ENCODE data around the gene CHAF1B. TPM values are rescaled to one million over a fixed set of nuclear protein-coding genes. Genes with fewer than 3 reads are reported as not detected.

Gene CHAF1B
- total RNA-seq, 1 donor from 2014 or later = 6.2 TPM

DNA sequence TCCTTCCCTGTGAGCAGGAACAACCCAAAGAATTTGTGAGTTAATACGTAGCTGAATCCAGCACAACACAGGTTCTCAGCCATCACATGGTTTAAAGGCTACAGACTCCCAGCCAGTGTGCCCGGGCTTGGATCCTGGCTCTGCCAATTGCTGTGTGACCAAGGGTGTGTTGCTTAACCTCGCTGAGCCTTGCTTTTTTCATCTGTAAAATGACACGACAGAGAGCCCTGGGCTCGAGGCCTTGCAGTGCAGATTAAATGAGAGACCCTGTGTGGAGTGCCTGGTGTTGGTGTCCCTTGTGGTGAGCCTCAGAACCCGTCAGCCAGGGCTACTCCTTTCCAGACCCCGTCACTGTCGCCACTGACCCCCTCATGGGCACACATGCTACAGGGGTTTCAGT is 39.4 kb downstream of the CHAF1B start:
- intact Hi-C loops (cut with micrococcal nuclease) = loop anchor here (5.0 kb wide), 2 partner anchors 78 to 282 kb away; no protein-coding TSS in a partner anchor

DNA sequence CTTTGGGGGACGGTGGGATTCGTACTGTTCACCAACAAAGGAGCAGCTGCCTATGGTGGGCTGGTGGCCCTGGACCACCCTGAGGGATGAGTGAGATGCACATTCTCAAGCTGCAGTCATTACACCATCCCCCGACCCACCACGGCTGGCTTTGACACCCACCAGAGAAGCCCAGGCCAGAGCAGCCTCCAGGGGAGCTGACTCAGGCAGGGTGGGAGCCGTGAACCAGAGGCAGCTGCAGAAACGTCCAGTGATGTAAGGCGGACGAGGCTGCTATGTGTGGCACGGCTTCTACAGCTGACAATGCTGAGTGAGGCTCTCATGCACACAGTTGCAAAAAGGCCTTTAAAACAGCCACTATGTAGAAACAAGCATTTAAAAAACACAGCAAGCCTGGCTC is 40.1 kb downstream of the CHAF1B start:
- CTCF ChIA-PET = no interaction called here
- H3K27ac Mint-ChIP-seq = no peak overlapping the region
- ATAC-seq (ENCODE audit: low read depth) = no peak
- no peaks in the 10 kb centered on the region for H3K9me3 Mint-ChIP-seq
- intact Hi-C loops (cut with micrococcal nuclease) = no loop called here
- peaks cover 6% of the 10 kb centered on the region for H3K27me3 Mint-ChIP-seq
- peaks cover 12% of the 10 kb centered on the region for H3K4me1 Mint-ChIP-seq
- no peak overlapping the region for H3K4me3 Mint-ChIP-seq
- H3K36me3 Mint-ChIP-seq (ENCODE audit: low read depth) = no peaks in the 10 kb centered on the region
- DNase-seq = no peak
- TF ChIP-seq, protein P1, sequence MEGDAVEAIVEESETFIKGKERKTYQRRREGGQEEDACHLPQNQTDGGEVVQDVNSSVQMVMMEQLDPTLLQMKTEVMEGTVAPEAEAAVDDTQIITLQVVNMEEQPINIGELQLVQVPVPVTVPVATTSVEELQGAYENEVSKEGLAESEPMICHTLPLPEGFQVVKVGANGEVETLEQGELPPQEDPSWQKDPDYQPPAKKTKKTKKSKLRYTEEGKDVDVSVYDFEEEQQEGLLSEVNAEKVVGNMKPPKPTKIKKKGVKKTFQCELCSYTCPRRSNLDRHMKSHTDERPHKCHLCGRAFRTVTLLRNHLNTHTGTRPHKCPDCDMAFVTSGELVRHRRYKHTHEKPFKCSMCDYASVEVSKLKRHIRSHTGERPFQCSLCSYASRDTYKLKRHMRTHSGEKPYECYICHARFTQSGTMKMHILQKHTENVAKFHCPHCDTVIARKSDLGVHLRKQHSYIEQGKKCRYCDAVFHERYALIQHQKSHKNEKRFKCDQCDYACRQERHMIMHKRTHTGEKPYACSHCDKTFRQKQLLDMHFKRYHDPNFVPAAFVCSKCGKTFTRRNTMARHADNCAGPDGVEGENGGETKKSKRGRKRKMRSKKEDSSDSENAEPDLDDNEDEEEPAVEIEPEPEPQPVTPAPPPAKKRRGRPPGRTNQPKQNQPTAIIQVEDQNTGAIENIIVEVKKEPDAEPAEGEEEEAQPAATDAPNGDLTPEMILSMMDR (IDR thresholded peaks at IDR 0.05) = no peak
- POLR2A ChIA-PET = no interaction called here

More for the DNA sequence above, 39.4 kb downstream of the CHAF1B start:
- Mint-ChIP-seq H3K36me3 (ENCODE audit: low read depth) (no peaks in the 10 kb centered on the region), H3K27ac (no peak overlapping the region), H3K4me3 (no peak overlapping the region), H3K4me1 (peaks cover 5% of the 10 kb centered on the region), H3K9me3 (no peaks in the 10 kb centered on the region), H3K27me3 (peaks cover 3% of the 10 kb centered on the region)
- TF ChIP-seq, protein P1 (IDR thresholded peaks at IDR 0.05) = no peak
- ATAC-seq (ENCODE audit: low read depth) (no peak), DNase-seq (no peak)
- ChIA-PET CTCF (no interaction called here), POLR2A (no interaction called here)

DNA sequence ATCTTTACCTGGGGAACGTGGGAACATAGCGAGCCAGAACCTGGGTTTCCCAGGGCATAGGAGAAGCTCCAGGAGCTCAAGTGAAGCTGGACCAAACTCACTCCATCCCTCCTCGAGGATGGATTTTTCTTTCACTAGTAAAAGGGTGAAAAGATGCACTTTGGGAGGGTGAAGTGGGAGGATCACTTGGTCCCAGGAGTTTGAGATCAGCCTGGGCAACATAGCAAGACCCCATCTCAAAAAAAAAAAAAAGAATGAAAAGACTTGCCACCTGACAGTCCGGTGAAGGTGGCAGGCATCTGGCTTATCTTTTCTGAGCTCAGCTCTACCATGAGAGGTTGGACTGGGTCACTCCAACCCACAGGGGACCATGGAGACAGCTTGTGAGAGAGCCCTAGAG is 42.3 kb downstream of the CHAF1B start:
- DNase-seq (no peak), ATAC-seq (ENCODE audit: low read depth) (no peak)
- H3K9me3 Mint-ChIP-seq = no peaks in the 10 kb centered on the region
- CTCF ChIA-PET = no interaction called here
- peaks cover 20% of the 10 kb centered on the region for H3K27me3 Mint-ChIP-seq
- H3K36me3 Mint-ChIP-seq (ENCODE audit: low read depth) = no peaks in the 10 kb centered on the region
- no peak overlapping the region for H3K27ac Mint-ChIP-seq
- no peak overlapping the region for H3K4me3 Mint-ChIP-seq
- POLR2A ChIA-PET = interaction anchor here (0.6 kb wide), 1 partner anchor 1544 kb away, joined by 3 read pairs; no protein-coding TSS in a partner anchor
- intact Hi-C loops (cut with micrococcal nuclease) = no loop called here
- TF ChIP-seq, protein P1 (IDR thresholded peaks at IDR 0.05) = no peak
- H3K4me1 Mint-ChIP-seq = peaks cover 18% of the 10 kb centered on the region

DNA sequence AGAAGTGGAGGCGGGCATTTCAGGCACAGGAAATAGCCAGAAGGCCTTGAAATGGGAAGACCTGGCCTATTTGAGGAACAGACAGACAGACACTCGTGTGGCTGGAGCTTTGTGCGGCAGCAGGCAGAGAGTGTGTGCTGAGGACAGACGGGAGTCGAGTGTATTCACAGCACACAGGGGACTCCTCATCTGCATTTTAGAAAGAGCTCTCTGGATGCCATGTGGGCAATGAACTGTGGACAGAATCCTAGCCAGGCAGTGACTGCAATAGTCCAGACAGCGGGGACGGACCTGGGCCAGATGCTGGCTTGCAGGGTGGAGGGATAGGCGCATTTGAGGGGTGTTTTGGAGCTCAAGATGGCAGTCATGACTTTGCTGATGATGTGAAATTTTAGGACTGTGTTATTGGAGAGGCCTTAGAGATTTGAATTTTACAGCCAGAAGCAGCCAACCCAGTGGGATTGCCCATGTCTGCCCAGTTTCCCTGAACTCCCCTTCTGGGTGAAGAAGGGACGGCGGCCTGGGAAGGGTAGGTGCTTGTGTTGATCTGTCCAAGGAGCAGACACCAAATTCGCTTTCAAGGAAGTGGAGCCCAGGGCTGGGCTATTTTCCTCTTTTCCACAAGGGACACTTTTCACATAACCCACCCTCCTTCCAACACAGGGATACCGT is 43.7 kb downstream of the CHAF1B start:
- ChIA-PET POLR2A (interaction anchor here (0.6 to 1.4 kb wide), 2 partner anchors 76 to 85 kb away, joined by 4 to 6 read pairs; no protein-coding TSS in a partner anchor), CTCF (no interaction called here)
- Mint-ChIP-seq H3K4me1 (peaks cover 18% of the 10 kb centered on the region), H3K4me3 (no peak overlapping the region), H3K9me3 (no peaks in the 10 kb centered on the region), H3K27me3 (peaks cover 27% of the 10 kb centered on the region), H3K36me3 (ENCODE audit: low read depth) (no peaks in the 10 kb centered on the region), H3K27ac (no peak overlapping the region)
- TF ChIP-seq, protein P1 (IDR thresholded peaks at IDR 0.05) = no peak
- ATAC-seq (ENCODE audit: low read depth) (no peak), DNase-seq (no peak)
- intact Hi-C loops (cut with micrococcal nuclease) = no loop called here

DNA sequence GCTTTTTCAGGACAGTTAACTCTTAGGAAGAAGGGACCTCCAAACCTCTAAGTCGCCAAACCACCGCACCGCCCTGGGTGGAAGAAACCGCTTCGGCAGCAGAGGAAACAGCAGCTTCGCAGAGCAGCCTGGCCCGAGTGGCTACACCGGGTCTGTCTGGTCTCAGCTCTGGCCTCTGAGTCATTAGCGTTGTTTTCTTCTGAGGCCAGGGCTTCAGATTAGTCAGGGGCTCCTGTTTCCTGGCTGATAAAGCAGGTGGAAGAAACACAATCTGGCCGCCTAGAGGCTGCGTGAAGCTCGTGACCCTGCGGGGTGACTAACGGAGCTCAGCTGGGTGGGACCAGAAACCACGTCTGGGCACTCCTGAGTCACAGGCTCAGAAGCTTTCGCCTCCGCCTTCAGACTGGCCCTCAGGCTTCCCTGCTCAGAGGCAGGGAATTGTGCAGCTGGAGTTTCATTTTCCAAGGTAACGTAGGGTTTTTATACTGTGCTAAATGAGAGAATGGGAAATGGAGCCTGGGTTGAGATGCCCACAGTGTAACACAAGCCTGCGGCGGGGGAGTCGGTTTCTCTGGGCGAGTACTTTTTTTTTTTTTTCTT is 44.9 kb downstream of the CHAF1B start:
- DNase-seq (peak; percentile 48), ATAC-seq (ENCODE audit: low read depth) (peak; percentile 95)
- CTCF ChIA-PET = no interaction called here
- Mint-ChIP-seq H3K27ac (peak overlapping the region; percentile 92), H3K4me3 (peak overlapping the region; percentile 81), H3K9me3 (no peaks in the 10 kb centered on the region), H3K27me3 (peaks cover 31% of the 10 kb centered on the region), H3K36me3 (ENCODE audit: low read depth) (no peaks in the 10 kb centered on the region), H3K4me1 (peaks cover 18% of the 10 kb centered on the region)
- POLR2A ChIA-PET = interaction anchor here (0.6 to 1.4 kb wide), 4 partner anchors 41 to 1134 kb away, joined by 3 to 9 read pairs (median 5); no protein-coding TSS in a partner anchor
- TF ChIP-seq, protein P1 (IDR thresholded peaks at IDR 0.05) = no peak
- intact Hi-C loops (cut with micrococcal nuclease) = loop anchor here (2.0 kb wide), 1 partner anchor 45 kb away; the partner anchor contains the start of gene CHAF1B

Data from activated B cell treated with CpG ODN at 0.5 μM for 24 hours (primary cell).